ENCODE measurements around the gene FDXACB1.

Gene FDXACB1

GRCh38 chr11:111841370-111842053 is 37.5 kb downstream of the FDXACB1 start:
- peak; percentile 75 for DNase-seq (ENCODE audit: low read depth in 2 of 2)

GRCh38 chr11:111840143-111840542 is 38.8 kb downstream of the FDXACB1 start:
- no peak for DNase-seq (ENCODE audit: low read depth in 2 of 2)

- no peak for DNase-seq (ENCODE audit: low read depth in 2 of 2)
These were observed 40.9 kb downstream of the FDXACB1 start for GRCh38 chr11:111838054-111838453.

- no peak for DNase-seq (ENCODE audit: low read depth in 2 of 2)
These were observed 41.5 kb downstream of the FDXACB1 start for GRCh38 chr11:111837366-111837891.

- no peak for DNase-seq (ENCODE audit: low read depth in 2 of 2)
These were observed 42.2 kb downstream of the FDXACB1 start for GRCh38 chr11:111836721-111837120.

GRCh38 chr11:111836162-111836561 is 42.8 kb downstream of the FDXACB1 start:
- no peak for DNase-seq (ENCODE audit: low read depth in 2 of 2)

GRCh38 chr11:111835665-111836064 is 43.3 kb downstream of the FDXACB1 start:
- DNase-seq (ENCODE audit: low read depth in 2 of 2), result no peak

GRCh38 chr11:111834432-111835163 is 44.4 kb downstream of the FDXACB1 start:
- no peak for DNase-seq (ENCODE audit: low read depth in 2 of 2)

- no peak for DNase-seq (ENCODE audit: low read depth in 2 of 2)
These were observed 45.4 kb downstream of the FDXACB1 start for GRCh38 chr11:111833524-111833923.

GRCh38 chr11:111829185-111829968 is 49.6 kb downstream of the FDXACB1 start:
- DNase-seq (ENCODE audit: low read depth in 2 of 2), result no peak

- DNase-seq (ENCODE audit: low read depth in 2 of 2), result no peak
These were observed 52.5 kb downstream of the FDXACB1 start for GRCh38 chr11:111826322-111826950.

All from activated CD8-positive, alpha-beta memory T cell treated with anti-CD3 and anti-CD28 coated beads for 4 hours (primary cell).